Right ventricle myocardium inferior (tissue), 1 donor: ENCODE data around the gene MRRF. TPM values are rescaled to one million over a fixed set of nuclear protein-coding genes. Genes with fewer than 3 reads are reported as not detected.
A peak's percentile ranks its signal among the peaks of the same experiment; 100 is the strongest.
"Not testable (repeated sequence)": the region's sequence is repeated elsewhere in the genome, so short reads cannot be mapped to it uniquely, and the experiment has no call there.

ENCODE experiments used
- ATAC-seq: fragments of 200-7000 bp; cut with Tn5 transposase; one replicate; pipeline ENCODE4 v1.9.1; 2020; ENCODE audit warnings: mild to moderate bottlenecking, moderate library complexity
- DNase-seq: peaks from one replicate; pipeline ENCODE4 v3.0.0; 2021; ENCODE audit errors: missing footprints
- intact Hi-C: fragments of 100-400 bp; cut with DNase I; formaldehyde crosslinking; loops from one replicate; pipeline ENCODE4 v1.11.0; 2022
- total RNA-seq: library from RNA; stranded (reverse); fragmentation: NEBNext Ultra II Directional; extraction: Animal tissue kit (Norgen Biotek cat#: 25700); gene quantifications from one replicate; pipeline ENCODE4 v1.2.1, GENCODE V29; 2021
- donor health status: DM: no; HTN: yes; CAD: no; lungs with severe emphysema.

Gene MRRF
- total RNA-seq, 1 donor from 2014 or later, result 39.1 TPM

DNA sequence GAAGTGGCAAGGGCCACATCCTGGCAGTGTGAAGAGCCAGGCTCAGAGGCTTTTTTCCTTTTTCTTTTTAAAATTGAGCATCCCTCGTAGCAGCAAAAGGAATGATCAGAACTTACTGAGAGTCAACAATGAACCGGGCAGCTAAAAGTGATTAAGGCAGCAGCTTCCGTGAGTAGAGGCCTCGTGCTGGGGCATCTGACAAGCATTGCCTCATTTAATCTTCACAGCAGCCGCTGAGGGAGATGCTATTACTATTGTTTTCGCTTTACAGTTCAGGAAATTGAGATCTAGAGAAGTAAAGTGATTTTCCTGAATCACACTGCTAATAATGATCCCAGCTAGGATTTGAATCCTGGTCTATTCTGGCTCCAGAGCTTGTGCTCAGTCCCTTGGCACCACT, 75.5 kb downstream of the MRRF start:
- intact Hi-C loops, result loop anchor here (10.0 kb wide), 1 partner anchor 115 kb away; the partner anchor contains the start of gene LHX6
- DNase-seq, result no peak
- no peak for ATAC-seq

GRCh38 chr9:122342323-122343050, 77.8 kb downstream of the MRRF start:
- ATAC-seq, result no peak
- intact Hi-C loops, result loop anchor here (10.0 kb wide), 1 partner anchor 118 kb away; the partner anchor contains the start of gene LHX6
- DNase-seq, result no peak

DNA sequence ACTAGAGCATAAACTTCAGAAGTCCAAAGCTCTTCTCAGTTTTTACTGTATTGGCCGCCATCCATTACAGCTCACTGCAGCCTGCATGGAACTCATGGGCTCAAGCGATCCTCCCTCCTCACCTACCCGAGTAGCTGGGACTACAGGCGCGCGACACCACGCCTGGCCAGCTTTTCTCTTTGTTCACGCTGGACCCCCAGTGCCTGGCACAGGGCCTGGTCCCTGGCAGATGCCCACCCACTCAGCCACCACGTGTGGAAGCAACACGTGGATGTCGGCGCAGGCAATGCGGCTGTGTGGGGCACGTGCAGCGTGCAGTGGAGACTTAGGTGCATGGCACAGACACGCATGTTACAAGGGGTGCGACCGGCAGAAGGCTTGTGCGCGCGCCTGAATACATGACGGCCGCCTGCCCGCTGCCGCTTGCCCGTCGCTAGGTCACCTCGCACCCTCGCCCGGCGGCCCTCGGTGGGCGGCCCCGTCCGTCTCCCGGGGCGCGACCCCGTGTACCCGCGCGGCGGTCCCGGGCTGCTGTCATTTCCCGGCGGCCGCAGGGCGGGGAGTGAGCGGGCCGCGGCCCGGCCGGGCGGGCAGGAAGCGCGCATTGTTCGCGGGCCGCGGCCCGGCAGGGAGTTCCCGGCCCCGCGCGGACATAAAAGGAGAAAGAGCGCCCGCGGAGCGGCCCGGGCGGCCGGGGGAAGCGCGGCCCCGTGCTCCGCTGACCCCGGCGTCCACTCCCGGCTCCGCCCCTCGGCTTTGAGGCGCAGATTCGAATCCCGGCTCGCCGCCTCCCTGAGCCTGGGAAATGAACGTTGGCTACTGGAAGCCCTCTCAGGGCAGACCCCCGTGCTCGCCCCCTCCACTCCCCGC, 82.0 kb downstream of the MRRF start:
- ATAC-seq (peak; percentile 67), DNase-seq (peak; percentile 85)
- intact Hi-C loops, result loop anchor here (2.0 to 10.0 kb wide), 2 partner anchors 38 to 122 kb away; partner anchors contain the start of gene LHX6

- ATAC-seq (no peak), DNase-seq (no peak)
- intact Hi-C loops, result loop anchor here (2.0 to 10.0 kb wide), 3 partner anchors 39 to 123 kb away; partner anchors contain the start of genes LHX6, MRRF and RBM18
Observed at GRCh38 chr9:122347348-122348287, 82.9 kb downstream of the MRRF start.

GRCh38 chr9:122348288-122348777, 83.7 kb downstream of the MRRF start:
- intact Hi-C loops, result loop anchor here (2.0 to 10.0 kb wide), 2 partner anchors 84 to 124 kb away; partner anchors contain the start of genes LHX6, MRRF and RBM18
- ATAC-seq, result no peak

GRCh38 chr9:122348791-122349190, 84.1 kb downstream of the MRRF start:
- no peak for DNase-seq
- ATAC-seq, result no peak
- intact Hi-C loops, result loop anchor here (2.0 to 10.0 kb wide), 2 partner anchors 84 to 124 kb away; partner anchors contain the start of genes LHX6, MRRF and RBM18

More at GRCh38 chr9:122348288-122348777, 83.7 kb downstream of the MRRF start:
- no peak for DNase-seq

- intact Hi-C loops, result loop anchor here (2.0 to 10.0 kb wide), 2 partner anchors 84 to 124 kb away; partner anchors contain the start of genes LHX6, MRRF and RBM18
- DNase-seq, result no peak
- no peak for ATAC-seq
Observed at GRCh38 chr9:122349201-122349600, 84.5 kb downstream of the MRRF start.

GRCh38 chr9:122350577-122351355, 86.1 kb downstream of the MRRF start:
- DNase-seq, result peak; percentile 89
- intact Hi-C loops, result loop anchor here (1.0 to 5.0 kb wide), 3 partner anchors 225 to 462 kb away; no protein-coding TSS in a partner anchor
- peak; percentile 87 for ATAC-seq

GRCh38 chr9:122354536-122355199, 90.0 kb downstream of the MRRF start:
- DNase-seq (no peak), ATAC-seq (peak; percentile 67)
- intact Hi-C loops, result loop anchor here (5.0 kb wide), 1 partner anchor 458 kb away; no protein-coding TSS in a partner anchor

GRCh38 chr9:122355336-122355875, 90.7 kb downstream of the MRRF start:
- ATAC-seq, result peak; percentile 43
- intact Hi-C loops, result no loop called here
- no peak for DNase-seq

GRCh38 chr9:122356627-122357026, 91.9 kb downstream of the MRRF start:
- intact Hi-C loops, result no loop called here
- ATAC-seq (no peak), DNase-seq (no peak)

GRCh38 chr9:122360891-122361290, 96.2 kb downstream of the MRRF start:
- intact Hi-C loops, result no loop called here
- no peak for ATAC-seq
- DNase-seq, result no peak

GRCh38 chr9:122363131-122363530, 98.4 kb downstream of the MRRF start:
- DNase-seq, ATAC-seq, intact Hi-C loops: not testable (repeated sequence)

GRCh38 chr9:122364117-122364782, 99.6 kb downstream of the MRRF start:
- DNase-seq, result no peak
- intact Hi-C loops, result no loop called here
- ATAC-seq, result peak; percentile 9

- intact Hi-C loops, result no loop called here
- peak; percentile 77 for ATAC-seq
- no peak for DNase-seq
Observed at GRCh38 chr9:122364783-122365150, 100.1 kb downstream of the MRRF start.
